Liver (tissue), 9 donors: ENCODE measurements around the gene AKAP7. TPM values are rescaled to one million over a fixed set of nuclear protein-coding genes. Genes with fewer than 3 reads are reported as not detected.

Source experiments
- DNase-seq: peaks from one replicate; pipeline ENCODE4 v3.0.0-alpha.2; 2017; ENCODE audit warnings: low spot score
- H3K27ac ChIP-seq, 2 donors: one replicate each; pipeline ENCODE4 v1.7.0; 2013; ENCODE audit warnings: inconsistent platforms in 2 of 2, low read length in 2 of 2, control low read depth in 1 of 2, low read depth in 1 of 2, mild to moderate bottlenecking in 1 of 2
- H3K27me3 ChIP-seq, 4 donors: one replicate each; pipeline versions ENCODE4 v1.6.1 to v1.7.0; 2013; ENCODE audit warnings: low read length in 3 of 4, inconsistent platforms in 1 of 4, mild to moderate bottlenecking in 1 of 4, moderate library complexity in 1 of 4; ENCODE audit not compliant: control insufficient read depth in 4 of 4, insufficient read depth in 4 of 4
- H3K36me3 ChIP-seq, 4 donors: one replicate each; pipeline versions ENCODE4 v1.6.1 to v1.7.0; 2013; ENCODE audit warnings: low read length in 3 of 4, mild to moderate bottlenecking in 3 of 4, low read depth in 1 of 4, moderate library complexity in 1 of 4; ENCODE audit not compliant: control insufficient read depth in 4 of 4, insufficient read depth in 3 of 4
- H3K4me1 ChIP-seq, 4 donors: one replicate each; pipeline versions ENCODE4 v1.6.1 to v1.7.0; 2013; ENCODE audit warnings: low read length in 3 of 4, mild to moderate bottlenecking in 3 of 4, moderate library complexity in 1 of 4; ENCODE audit not compliant: control insufficient read depth in 4 of 4, insufficient read depth in 4 of 4
- H3K4me3 ChIP-seq, 3 donors: one replicate each; pipeline versions ENCODE4 v1.6.1 to v1.7.0; 2013; ENCODE audit warnings: low read length in 3 of 3, control low read depth in 1 of 3, low read depth in 1 of 3, mild to moderate bottlenecking in 1 of 3
- H3K9ac ChIP-seq, 2 donors: one replicate each; pipeline ENCODE4 v1.7.0; 2013; ENCODE audit warnings: low read length in 2 of 2, mild to moderate bottlenecking in 2 of 2, moderate library complexity in 2 of 2, control low read depth in 1 of 2, low read depth in 1 of 2
- H3K9me3 ChIP-seq, 4 donors: one replicate each; pipeline versions ENCODE4 v1.6.1 to v1.7.0; 2013; ENCODE audit warnings: low read length in 3 of 4; ENCODE audit not compliant: control insufficient read depth in 4 of 4
- ATF3 ChIP-seq: IDR thresholded peaks from 2 replicates; pipeline ENCODE4 v1.6.1; 2016; ENCODE audit warnings: antibody characterized with exemption
- EGR1 ChIP-seq, 2 donors: IDR thresholded peaks; 2 replicates each; pipeline ENCODE4 v1.6.1; 2016 to 2018; ENCODE audit warnings: antibody characterized with exemption in 2 of 2, low read depth in 2 of 2
- FOXA1 ChIP-seq: IDR thresholded peaks from 2 replicates; pipeline ENCODE4 v1.6.1; 2016; ENCODE audit warnings: antibody characterized with exemption
- FOXA2 ChIP-seq: IDR thresholded peaks from 2 replicates; pipeline ENCODE4 v1.6.1; 2016; ENCODE audit warnings: antibody characterized with exemption
- GABPA ChIP-seq, 2 donors: IDR thresholded peaks in 1 of 2; conservative IDR thresholded peaks in 1 of 2; 2 replicates each; pipeline ENCODE4 v1.6.1; 2016; ENCODE audit warnings: antibody characterized with exemption in 2 of 2, mild to moderate bottlenecking in 1 of 2, moderate library complexity in 1 of 2
- HNF4A ChIP-seq, 2 donors: conservative IDR thresholded peaks; 2 replicates each; pipeline ENCODE4 v1.6.1; 2016; ENCODE audit warnings: antibody characterized with exemption in 2 of 2, mild to moderate bottlenecking in 2 of 2
- HNF4G ChIP-seq: IDR thresholded peaks from 2 replicates; pipeline ENCODE4 v1.6.1; 2016; ENCODE audit warnings: antibody characterized with exemption
- JUND ChIP-seq, 2 donors: IDR thresholded peaks; 2 replicates each; pipeline ENCODE4 v1.6.1; 2016; ENCODE audit warnings: antibody characterized with exemption in 2 of 2
- MAX ChIP-seq: IDR thresholded peaks from 2 replicates; pipeline ENCODE4 v1.6.1; 2016; ENCODE audit warnings: antibody characterized with exemption
- NR2F2 ChIP-seq: IDR thresholded peaks from 2 replicates; pipeline ENCODE4 v1.6.1; 2016; ENCODE audit warnings: antibody characterized with exemption
- RAD21 ChIP-seq, 2 donors: IDR thresholded peaks; 2 replicates each; pipeline ENCODE4 v1.6.1; 2016; ENCODE audit warnings: antibody characterized with exemption in 2 of 2, mild to moderate bottlenecking in 2 of 2
- REST ChIP-seq: IDR thresholded peaks from 2 replicates; pipeline ENCODE4 v1.6.1; 2016; ENCODE audit warnings: antibody characterized with exemption, mild to moderate bottlenecking
- RXRA ChIP-seq, 2 donors: IDR thresholded peaks; 2 replicates each; pipeline ENCODE4 v1.6.1; 2017 to 2018; ENCODE audit warnings: antibody characterized with exemption in 2 of 2, mild to moderate bottlenecking in 1 of 2
- SP1 ChIP-seq: IDR thresholded peaks from 2 replicates; pipeline ENCODE4 v1.6.1; 2018; ENCODE audit warnings: antibody characterized with exemption, mild to moderate bottlenecking
- TAF1 ChIP-seq: conservative IDR thresholded peaks from 2 replicates; pipeline ENCODE4 v1.6.1; 2016; ENCODE audit warnings: antibody characterized with exemption, mild to moderate bottlenecking
- YY1 ChIP-seq: IDR thresholded peaks from 2 replicates; pipeline ENCODE4 v1.6.1; 2016; ENCODE audit warnings: antibody characterized with exemption, mild to moderate bottlenecking
- ZBTB33 ChIP-seq: IDR thresholded peaks from 2 replicates; pipeline ENCODE4 v1.6.1; 2016; ENCODE audit warnings: antibody characterized with exemption
- WGBS: extraction: QIAGEN DNeasy Blood & Tissue Kit; methylation state at CpG from one replicate; pipeline ENCODE4 v1.1.7; 2013; 5-methylcytosine and 5-hydroxymethylcytosine counted together
- polyA plus RNA-seq, 2 donors: library from polyadenylated mRNA; stranded (reverse) in 1 of 2; unstranded in 1 of 2; fragments of 200-250 nt in 1 of 2; fragments of >200 nt in 1 of 2; fragmentation: Nextera tagmentation in 1 of 2; extraction: Ambion mirVana in 1 of 2; gene quantifications; one replicate each; pipeline versions ENCODE4 v1.2.1 to v1.2.3, GENCODE V29; 2013 to 2015
- total RNA-seq, 2 donors: library from RNA; depleted of rRNA; stranded (reverse); fragments of >200 nt; gene quantifications; one replicate each; pipeline ENCODE4 v1.2.3, GENCODE V29; 2014
- TF ChIP-seq, protein P1 (sequence below): fragments of 150-350 bp; IDR thresholded peaks from 2 replicates; pipeline ENCODE4 v1.5.1; 2017; ENCODE audit warnings: improper control_type of control experiment, low read depth, low read length; ENCODE audit not compliant: missing input control
- donor health status: healthy.
- donor health status: healthy.
- donor health status: healthy.
- donor health status: healthy.
- donor health status: healthy.

AKAP7 gene
- total and polyA plus RNA-seq, 4 donors, result 7.9 to 25.4 (median 17.7) TPM

GRCh38 chr6:131129689-131130553, 5.3 kb upstream of the AKAP7 start:
- no peaks in the 10 kb centered on the region for H3K27me3 ChIP-seq
- WGBS, result 59% methylated on average over 10 of the region's 10 CpGs
- H3K4me1 ChIP-seq, result peaks cover 9 to 13% (median 11%) of the 10 kb centered on the region in 4 donors
- TF ChIP-seq NR2F2 (no peak), ZBTB33 (peak; percentile 73), HNF4G (peak; percentile 86), TAF1 (no peak), ATF3 (no peak), HNF4A (conservative IDR thresholded peaks at IDR 0.05) (peak; percentile 98 to 99), JUND (IDR thresholded peaks at IDR 0.05) (peak; percentile 86 to 96), RAD21 (IDR thresholded peaks at IDR 0.05) (peak in 1 of 2 donors; percentile 23), YY1 (peak; percentile 71), RXRA (IDR thresholded peaks at IDR 0.05) (peak; percentile 75 to 86), FOXA2 (peak; percentile 62), MAX (peak; percentile 88), EGR1 (IDR thresholded peaks at IDR 0.05; ENCODE audit: low read depth in 2 of 2) (peak in 1 of 2 donors; percentile 42), REST (peak; percentile 52), GABPA (IDR thresholded peaks at IDR 0.05 in 1 of 2, conservative IDR thresholded peaks at IDR 0.05 in 1 of 2) (peak in 1 of 2 donors; percentile 51), FOXA1 (peak; percentile 30), SP1 (peak; percentile 56)
- TF ChIP-seq, protein P1, sequence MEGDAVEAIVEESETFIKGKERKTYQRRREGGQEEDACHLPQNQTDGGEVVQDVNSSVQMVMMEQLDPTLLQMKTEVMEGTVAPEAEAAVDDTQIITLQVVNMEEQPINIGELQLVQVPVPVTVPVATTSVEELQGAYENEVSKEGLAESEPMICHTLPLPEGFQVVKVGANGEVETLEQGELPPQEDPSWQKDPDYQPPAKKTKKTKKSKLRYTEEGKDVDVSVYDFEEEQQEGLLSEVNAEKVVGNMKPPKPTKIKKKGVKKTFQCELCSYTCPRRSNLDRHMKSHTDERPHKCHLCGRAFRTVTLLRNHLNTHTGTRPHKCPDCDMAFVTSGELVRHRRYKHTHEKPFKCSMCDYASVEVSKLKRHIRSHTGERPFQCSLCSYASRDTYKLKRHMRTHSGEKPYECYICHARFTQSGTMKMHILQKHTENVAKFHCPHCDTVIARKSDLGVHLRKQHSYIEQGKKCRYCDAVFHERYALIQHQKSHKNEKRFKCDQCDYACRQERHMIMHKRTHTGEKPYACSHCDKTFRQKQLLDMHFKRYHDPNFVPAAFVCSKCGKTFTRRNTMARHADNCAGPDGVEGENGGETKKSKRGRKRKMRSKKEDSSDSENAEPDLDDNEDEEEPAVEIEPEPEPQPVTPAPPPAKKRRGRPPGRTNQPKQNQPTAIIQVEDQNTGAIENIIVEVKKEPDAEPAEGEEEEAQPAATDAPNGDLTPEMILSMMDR, result no peak
- H3K9ac ChIP-seq, result no peak overlapping the region
- H3K4me3 ChIP-seq, result no peak overlapping the region
- peak overlapping the region; percentile 31 to 70 for H3K27ac ChIP-seq
- H3K36me3 ChIP-seq, result no peaks in the 10 kb centered on the region
- no peak for DNase-seq
- no peaks in the 10 kb centered on the region for H3K9me3 ChIP-seq
